Panc1 (cell line): ENCODE results near the gene ZFYVE21. TPM values are rescaled to one million over a fixed set of nuclear protein-coding genes. Genes with fewer than 3 reads are reported as not detected.

ENCODE experiments used
- ATAC-seq: fragments of 200-7000 bp; cut with Tn5 transposase; 2 replicates; pipeline ENCODE4 v1.9.1; 2020; ENCODE audit warnings: mild to moderate bottlenecking, moderate library complexity
- BruUV-seq: library from RNA; stranded (reverse); fragments of 400-500 nt; replicated peaks from 2 replicates; lab custom pipeline; 2021; lab: Mats Ljungman, UMichigan
- CTCF ChIA-PET: fragments of 300-600 bp; sonication (Branson Sonifier 250); formaldehyde crosslinking; loops from one replicate; lab custom pipeline; 2022; ENCODE audit warnings: antibody characterized with exemption; lab: Charles Lee
- POLR2A ChIA-PET: fragments of 300-600 bp; sonication (Branson Sonifier 250); formaldehyde crosslinking; loops from one replicate; lab custom pipeline; 2022; ENCODE audit warnings: antibody characterized with exemption; lab: Charles Lee
- DNase-seq: peaks from one replicate; pipeline ENCODE4 v3.0.0-alpha.2; 2010; ENCODE audit warnings: low read depth, low spot score
- H3K27ac ChIP-seq: 2 replicates; pipeline ENCODE4 v1.5.1; 2011; ENCODE audit warnings: mild to moderate bottlenecking, low read length, inconsistent platforms
- H3K27me3 ChIP-seq: fragments of 200-500 bp; sonication (Bioruptor generic); 2 replicates; pipeline ENCODE4 v1.6.0; 2014; ENCODE audit warnings: low read length, inconsistent platforms; ENCODE audit not compliant: control insufficient read depth, insufficient read depth
- H3K36me3 ChIP-seq: fragments of 200-500 bp; sonication (Bioruptor generic); 2 replicates; pipeline ENCODE4 v1.5.1; 2014; ENCODE audit warnings: inconsistent platforms, mild to moderate bottlenecking, low read length, moderate library complexity; ENCODE audit not compliant: control insufficient read depth, insufficient read depth
- H3K4me1 ChIP-seq: 2 replicates; pipeline ENCODE4 v1.5.1; 2011; ENCODE audit warnings: inconsistent platforms, mild to moderate bottlenecking, low read length, moderate library complexity; ENCODE audit not compliant: control insufficient read depth, insufficient read depth
- H3K4me3 ChIP-seq, 2 experiments: 2 replicates each; pipeline ENCODE4 v1.5.1; 2011 to 2012; ENCODE audit warnings: low read depth in 2 of 2, low read length in 2 of 2, mild to moderate bottlenecking in 2 of 2, inconsistent platforms in 1 of 2, moderate library complexity in 1 of 2
- H3K9me3 ChIP-seq: fragments of 200-500 bp; sonication (Bioruptor generic); 2 replicates; pipeline ENCODE4 v1.5.1; 2014; ENCODE audit warnings: low read depth, mild to moderate bottlenecking, inconsistent platforms, low read length, moderate library complexity; ENCODE audit not compliant: control insufficient read depth, insufficient read depth
- POLR2AphosphoS5 ChIP-seq: IDR thresholded peaks from 2 replicates; pipeline ENCODE4 v1.6.1; 2012; ENCODE audit warnings: mild to moderate bottlenecking, low read depth, low read length, moderate library complexity
- REST ChIP-seq, 2 experiments: IDR thresholded peaks; 2 replicates each; pipeline ENCODE4 v1.6.1; 2011 to 2012; ENCODE audit warnings: low read depth in 2 of 2, control low read depth in 1 of 2, low read length in 1 of 2, mild to moderate bottlenecking in 1 of 2, moderate library complexity in 1 of 2; ENCODE audit not compliant: insufficient read depth in 1 of 2
- SIN3A ChIP-seq: IDR thresholded peaks from 2 replicates; pipeline ENCODE4 v1.6.1; 2012; ENCODE audit warnings: low read depth, mild to moderate bottlenecking, low read length, moderate library complexity, borderline replicate concordance; ENCODE audit not compliant: insufficient read depth
- TCF7L2 ChIP-seq: IDR thresholded peaks from 2 replicates; pipeline ENCODE4 v1.6.1; 2011; ENCODE audit warnings: mild to moderate bottlenecking, low read depth, low read length, inconsistent platforms
- in situ Hi-C: cut with HindIII; loops from 2 replicates; pipeline ENCODE4 v1.10.0; 2016; ENCODE audit warnings: low sequenced_read_pairs, low pct_unique_long_range_greater_than_20kb
- intact Hi-C: fragments of 100-400 bp; cut with micrococcal nuclease; formaldehyde crosslinking; loops from one replicate; pipeline ENCODE4 v1.10.0; 2022; ENCODE audit not compliant: unreplicated experiment
- total RNA-seq: library from RNA; stranded (reverse); gene quantifications from one replicate; pipeline ENCODE4 v1.2.1, GENCODE V29; 2021; ENCODE audit not compliant: unreplicated experiment
- TF ChIP-seq, protein P1 (sequence below): fragments of 450-650 bp; IDR thresholded peaks from 2 replicates; pipeline ENCODE4 v1.5.1; 2017; ENCODE audit warnings: mild to moderate bottlenecking

The ZFYVE21 gene
- total RNA-seq, 1 experiment from 2014 or later: 41.8 TPM

DNA sequence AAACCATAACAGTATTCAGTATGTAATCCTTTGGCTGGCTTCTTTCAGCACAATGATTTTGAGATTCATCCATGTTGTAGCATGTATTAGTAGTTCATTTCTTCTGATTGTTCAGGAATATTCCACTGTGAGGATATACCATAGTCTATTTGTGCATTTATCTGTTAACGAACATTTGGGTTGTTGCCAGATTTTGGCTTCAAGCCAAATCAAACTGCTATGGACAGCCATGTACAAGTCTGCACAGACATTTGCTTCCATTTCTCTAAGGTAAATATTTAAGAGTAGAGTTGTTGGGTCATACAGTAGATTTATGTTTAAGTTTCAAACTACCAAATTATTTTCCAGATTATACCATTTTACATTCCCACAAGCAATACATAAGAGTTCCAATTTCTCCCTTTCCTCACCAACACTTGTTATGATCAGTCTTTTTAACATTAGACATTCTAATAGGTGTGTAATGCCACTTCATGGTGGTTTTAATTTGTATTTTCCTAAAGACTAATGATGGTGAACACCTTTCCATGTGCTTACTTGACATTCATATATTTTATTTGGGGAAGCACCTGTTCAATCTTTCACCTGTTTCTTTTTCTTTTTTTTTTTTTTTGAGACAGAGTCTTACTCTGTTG is 56.6 kb downstream of the ZFYVE21 start:
- CTCF ChIA-PET: no interaction called here
- H3K4me3 ChIP-seq: no peak overlapping the region
- TF ChIP-seq SIN3A (no peak), POLR2AphosphoS5 (no peak), TCF7L2 (no peak), REST (IDR thresholded peaks at IDR 0.05; ENCODE audit: insufficient read depth in 1 of 2, low read depth in 2 of 2, low read length in 1 of 2) (no peak)
- TF ChIP-seq, protein P1, sequence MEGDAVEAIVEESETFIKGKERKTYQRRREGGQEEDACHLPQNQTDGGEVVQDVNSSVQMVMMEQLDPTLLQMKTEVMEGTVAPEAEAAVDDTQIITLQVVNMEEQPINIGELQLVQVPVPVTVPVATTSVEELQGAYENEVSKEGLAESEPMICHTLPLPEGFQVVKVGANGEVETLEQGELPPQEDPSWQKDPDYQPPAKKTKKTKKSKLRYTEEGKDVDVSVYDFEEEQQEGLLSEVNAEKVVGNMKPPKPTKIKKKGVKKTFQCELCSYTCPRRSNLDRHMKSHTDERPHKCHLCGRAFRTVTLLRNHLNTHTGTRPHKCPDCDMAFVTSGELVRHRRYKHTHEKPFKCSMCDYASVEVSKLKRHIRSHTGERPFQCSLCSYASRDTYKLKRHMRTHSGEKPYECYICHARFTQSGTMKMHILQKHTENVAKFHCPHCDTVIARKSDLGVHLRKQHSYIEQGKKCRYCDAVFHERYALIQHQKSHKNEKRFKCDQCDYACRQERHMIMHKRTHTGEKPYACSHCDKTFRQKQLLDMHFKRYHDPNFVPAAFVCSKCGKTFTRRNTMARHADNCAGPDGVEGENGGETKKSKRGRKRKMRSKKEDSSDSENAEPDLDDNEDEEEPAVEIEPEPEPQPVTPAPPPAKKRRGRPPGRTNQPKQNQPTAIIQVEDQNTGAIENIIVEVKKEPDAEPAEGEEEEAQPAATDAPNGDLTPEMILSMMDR: no peak
- ATAC-seq (no peak), DNase-seq (no peak)
- in situ Hi-C loops (no loop called here), intact Hi-C loops (no loop called here)
- POLR2A ChIA-PET: no interaction called here
- H3K4me1 ChIP-seq: no peaks in the 10 kb centered on the region
- no peaks in the 10 kb centered on the region for H3K36me3 ChIP-seq
- no peak overlapping the region for H3K27ac ChIP-seq
- no peaks in the 10 kb centered on the region for H3K27me3 ChIP-seq
- no TSS peak for BruUV-seq
- no peaks in the 10 kb centered on the region for H3K9me3 ChIP-seq

- intact Hi-C loops: no loop called here
- no TSS peak for BruUV-seq
- no peak for TF ChIP-seq REST (IDR thresholded peaks at IDR 0.05; ENCODE audit: insufficient read depth in 1 of 2, low read depth in 2 of 2, low read length in 1 of 2)
- TF ChIP-seq, protein P1: no peak
- no peak for TF ChIP-seq POLR2AphosphoS5
- TF ChIP-seq SIN3A: no peak
- TF ChIP-seq TCF7L2: no peak
- ChIA-PET CTCF (no interaction called here), POLR2A (no interaction called here)
- H3K4me1 ChIP-seq: no peaks in the 10 kb centered on the region
- in situ Hi-C loops: no loop called here
- H3K36me3 ChIP-seq: no peaks in the 10 kb centered on the region
- no peak overlapping the region for H3K4me3 ChIP-seq
- DNase-seq: no peak
- H3K9me3 ChIP-seq: no peaks in the 10 kb centered on the region
- H3K27me3 ChIP-seq: no peaks in the 10 kb centered on the region
- no peak overlapping the region for H3K27ac ChIP-seq
- no peak for ATAC-seq
These were observed 57.9 kb downstream of the ZFYVE21 start for GRCh38 chr14:103773521-103773920.
